Stimulated activated CD4-positive, alpha-beta T cell treated with anti-CD3 and anti-CD28 coated beads, Interleukin-4, amount 100 ng/mL, for 1 hour (primary cell): ENCODE measurements around the gene PLSCR4.

Experiments
- DNase-seq: peaks from one replicate; pipeline ENCODE4 v3.0.0-alpha.2; 2020

PLSCR4 gene

DNA sequence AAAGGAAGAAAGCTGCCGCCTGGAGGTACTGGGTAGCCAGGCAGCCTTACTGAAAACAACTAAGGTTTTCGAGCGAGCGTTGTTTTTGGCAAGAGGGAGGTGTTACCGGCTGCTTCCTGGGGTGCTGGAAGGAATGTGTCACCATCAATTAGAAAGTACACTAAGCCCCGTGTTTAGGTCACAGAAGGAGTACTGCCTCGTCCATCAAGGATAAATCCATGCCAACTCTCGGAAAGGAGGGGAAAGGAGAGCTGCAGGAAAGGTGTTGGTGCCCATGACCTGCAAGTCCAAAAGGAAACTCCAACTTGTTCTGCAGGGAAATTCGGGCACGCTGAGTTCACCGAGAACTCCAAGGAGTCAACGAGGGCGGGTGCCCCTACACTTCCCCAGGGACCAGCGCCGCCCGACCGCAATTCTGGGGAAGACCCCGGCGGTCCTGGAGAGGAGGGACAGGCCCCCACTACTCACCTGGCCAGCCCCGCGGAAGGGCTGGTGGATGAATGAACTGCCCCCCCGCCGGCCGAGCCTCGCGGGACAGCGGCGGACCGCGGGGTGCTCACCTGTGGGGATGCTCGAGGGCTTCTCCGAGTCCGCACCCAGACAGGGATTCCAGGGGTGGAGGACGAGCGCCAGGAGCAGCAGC is 90.5 kb downstream of the PLSCR4 start:
- DNase-seq, result no peak

GRCh38 chr3:146159616-146160320 is 91.1 kb downstream of the PLSCR4 start:
- no peak for DNase-seq

DNA sequence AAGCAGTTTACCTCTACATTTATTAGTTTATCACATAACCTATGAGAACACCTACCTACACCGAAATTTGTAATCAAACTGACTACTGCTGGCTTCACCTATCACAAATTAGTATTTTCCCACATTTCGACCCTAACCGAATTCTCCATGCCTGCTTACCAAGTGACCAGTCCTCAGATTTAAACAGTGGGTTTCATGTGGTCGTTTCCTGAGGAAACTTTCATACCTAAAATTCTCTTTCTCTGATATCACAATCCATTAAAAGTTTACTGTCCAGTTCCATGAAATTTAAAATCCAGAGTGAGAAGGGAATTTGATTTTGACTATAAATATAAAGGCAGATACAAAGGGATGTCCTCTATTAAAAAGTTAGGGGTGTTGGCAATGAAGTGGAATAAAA is 91.9 kb downstream of the PLSCR4 start:
- DNase-seq, result no peak

DNA sequence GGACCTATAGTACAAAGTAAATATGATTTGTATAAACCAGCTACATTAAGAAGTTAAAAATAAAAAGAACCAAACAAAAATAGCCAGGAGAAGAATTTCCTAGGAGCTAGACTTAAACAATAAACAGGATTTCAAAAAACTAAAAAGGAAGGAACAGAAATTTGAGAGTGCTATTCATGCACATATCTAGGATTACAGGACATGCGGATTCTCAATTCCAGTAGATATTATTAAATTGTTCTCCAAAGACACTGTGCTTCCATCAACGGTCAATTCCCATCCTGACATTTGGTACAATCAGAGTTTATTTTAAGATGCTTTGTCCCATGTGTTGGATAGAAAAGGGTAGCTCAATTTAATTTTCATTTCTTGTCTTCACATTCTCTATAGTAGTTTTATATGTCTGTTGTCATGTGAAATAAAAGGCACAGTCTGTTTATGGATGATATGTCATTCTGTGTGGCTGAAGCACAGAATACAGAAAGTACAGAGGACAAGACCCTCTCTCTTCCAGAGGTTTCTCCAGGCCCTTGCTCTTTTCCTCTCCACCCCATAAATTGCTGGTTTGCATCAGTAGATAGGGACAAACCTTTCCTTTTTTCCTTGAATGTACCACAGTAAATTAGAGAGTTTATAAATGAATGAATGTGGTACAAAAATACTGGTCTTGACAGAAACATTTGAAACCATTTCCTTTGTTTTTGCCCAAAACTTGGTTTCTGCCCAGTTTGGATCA is 93.4 kb downstream of the PLSCR4 start:
- DNase-seq, result no peak

GRCh38 chr3:146156666-146157314 is 94.1 kb downstream of the PLSCR4 start:
- DNase-seq, result no peak

- DNase-seq, result no peak
Observed at GRCh38 chr3:146156095-146156494, 94.8 kb downstream of the PLSCR4 start.

DNA sequence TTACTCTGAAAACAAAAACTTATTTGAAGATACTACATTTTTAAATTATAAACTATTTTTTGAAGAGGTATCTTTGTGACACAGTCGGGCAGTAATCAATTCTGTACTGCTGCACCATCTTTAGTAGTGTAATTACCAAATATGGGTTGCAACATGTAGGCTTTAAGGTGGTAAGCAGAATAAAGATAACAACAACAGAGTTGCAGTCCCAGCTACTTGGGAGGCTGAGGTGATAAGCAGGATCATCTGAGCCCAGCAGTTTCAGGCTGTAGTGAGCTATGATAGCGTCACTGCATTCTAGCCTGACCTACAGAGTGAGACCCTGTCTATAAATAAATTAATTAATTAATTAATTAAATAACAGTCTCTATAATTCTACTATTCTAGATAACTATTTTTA is 95.9 kb downstream of the PLSCR4 start:
- DNase-seq, result no peak

GRCh38 chr3:146154316-146154715 is 96.6 kb downstream of the PLSCR4 start:
- DNase-seq, result no peak

GRCh38 chr3:146153429-146153828 is 97.5 kb downstream of the PLSCR4 start:
- no peak for DNase-seq

GRCh38 chr3:146152834-146153233 is 98.1 kb downstream of the PLSCR4 start:
- no peak for DNase-seq

DNA sequence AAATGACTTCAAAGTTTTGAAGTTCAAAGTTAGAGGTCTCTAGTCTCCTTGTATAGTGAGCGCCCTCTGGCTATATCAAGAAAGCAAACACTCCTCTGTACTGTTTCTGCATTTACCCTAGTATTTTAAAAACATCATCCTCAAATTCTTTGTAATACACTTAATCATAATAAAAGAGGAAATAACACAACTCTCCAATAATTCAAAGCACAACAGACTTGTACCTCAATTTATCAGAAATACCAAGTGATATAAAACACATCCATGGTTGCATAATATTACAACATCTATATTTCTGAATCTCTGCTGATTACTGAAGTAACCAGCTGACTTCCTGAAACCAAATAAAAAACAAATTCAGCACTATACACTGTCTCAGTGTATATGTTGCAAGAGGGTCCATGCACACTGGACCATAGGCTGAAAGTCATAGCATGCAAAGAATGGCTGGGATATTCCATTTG is 102.4 kb downstream of the PLSCR4 start:
- no peak for DNase-seq

GRCh38 chr3:146145642-146146041 is 105.3 kb downstream of the PLSCR4 start:
- DNase-seq, result no peak

- DNase-seq, result no peak
Observed at GRCh38 chr3:146142757-146143156, 108.1 kb downstream of the PLSCR4 start.
